NCI-H774 (cell line): ENCODE results near the gene MAGT1.
"Not testable (repeated sequence)": the region's sequence is repeated elsewhere in the genome, so short reads cannot be mapped to it uniquely, and the experiment has no call there.

Experiments used
- DNase-seq: peaks from one replicate; lab custom pipeline; 2025; lab: John Stamatoyannopoulos, UW

MAGT1 gene

GRCh38 chrX:77894921-77895886, at the start of gene MAGT1:
TSS of gene MAGT1 (minus strand) at chrX:77895435. CDS start at chrX:77895410, 25 bp downstream.
- DNase-seq = peak; percentile 93

GRCh38 chrX:77945031-77945430, 49.8 kb upstream of the MAGT1 start:
- DNase-seq = not testable (repeated sequence)

- no peak for DNase-seq
Observed at GRCh38 chrX:77938083-77938680, 42.9 kb upstream of the MAGT1 start.

GRCh38 chrX:77937291-77937690, 42.1 kb upstream of the MAGT1 start:
- no peak for DNase-seq

GRCh38 chrX:77936299-77936698, 41.1 kb upstream of the MAGT1 start:
- DNase-seq = no peak

GRCh38 chrX:77935886-77936285, 40.7 kb upstream of the MAGT1 start:
- DNase-seq = no peak

- no peak for DNase-seq
Observed at GRCh38 chrX:77930581-77930980, 35.3 kb upstream of the MAGT1 start.

GRCh38 chrX:77925764-77926163, 30.5 kb upstream of the MAGT1 start:
- DNase-seq = no peak

- no peak for DNase-seq
Observed at GRCh38 chrX:77924320-77924859, 29.2 kb upstream of the MAGT1 start.

GRCh38 chrX:77922787-77923186, 27.6 kb upstream of the MAGT1 start:
- no peak for DNase-seq

GRCh38 chrX:77919370-77919769, 24.1 kb upstream of the MAGT1 start:
- DNase-seq = not testable (repeated sequence)

- no peak for DNase-seq
Observed at GRCh38 chrX:77918568-77918967, 23.3 kb upstream of the MAGT1 start.

- no peak for DNase-seq
Observed at GRCh38 chrX:77917294-77917933, 22.2 kb upstream of the MAGT1 start.

GRCh38 chrX:77910108-77910840, 15.0 kb upstream of the MAGT1 start, which contains the start of gene ATP7A:
TSS of gene ATP7A (plus strand) at chrX:77910693. CDS start at chrX:77971642, 60,949 bp downstream.
- peak; percentile 82 for DNase-seq

- no peak for DNase-seq
Observed at GRCh38 chrX:77901506-77901905, 6.3 kb upstream of the MAGT1 start.

GRCh38 chrX:77900688-77901087, 5.5 kb upstream of the MAGT1 start:
- no peak for DNase-seq

GRCh38 chrX:77899081-77899828, 4.0 kb upstream of the MAGT1 start, which contains the start of gene COX7B:
TSS of gene COX7B (plus strand) at chrX:77899468. CDS start at chrX:77899554, 86 bp downstream.
- DNase-seq = peak; percentile 89

- DNase-seq = no peak
Observed at GRCh38 chrX:77893713-77894112, 1.5 kb downstream of the MAGT1 start.

- no peak for DNase-seq
Observed at GRCh38 chrX:77892887-77893286, 2.3 kb downstream of the MAGT1 start.

GRCh38 chrX:77881418-77881817, 13.8 kb downstream of the MAGT1 start:
- not testable (repeated sequence) for DNase-seq

- DNase-seq = no peak
Observed at GRCh38 chrX:77875372-77875771, 19.9 kb downstream of the MAGT1 start.
